ENCODE results near the gene IKZF5. TPM values are rescaled to one million over a fixed set of nuclear protein-coding genes. Genes with fewer than 3 reads are reported as not detected.

Gene IKZF5
- total and polyA plus RNA-seq, 2 experiments from 2014 or later, result 6.9 to 10.5 TPM

- no peaks in the 10 kb centered on the region for H3K27me3 Mint-ChIP-seq (ENCODE audit: insufficient read depth, low read depth, poor library complexity)
- Histone ChIP-seq H4K20me1 (replicated peaks; ENCODE audit: insufficient read depth) (peaks cover 11% of the 10 kb centered on the region; the same call in 1 of the 2 replicates), H3K27ac (ENCODE audit: low read depth) (no peak overlapping the region), H3K9me2 (ENCODE audit: insufficient read depth) (no peaks in the 10 kb centered on the region), H3F3A (replicated peaks; ENCODE audit: low read depth) (no peaks in the 10 kb centered on the region), H2AFZ (no peak overlapping the region), H3K79me2 (replicated peaks; ENCODE audit: insufficient read depth) (peaks cover under 1% of the 10 kb centered on the region; the same call in 1 of the 2 replicates), H3K4me3 (no peak overlapping the region), H3K27me3 (ENCODE audit: insufficient read depth) (no peaks in the 10 kb centered on the region), H3K36me3 (ENCODE audit: insufficient read depth) (peaks cover 3% of the 10 kb centered on the region; the same call in 1 of the 2 replicates), H3K4me1 (ENCODE audit: insufficient read depth) (no peaks in the 10 kb centered on the region), H3K4me2 (no peak overlapping the region)
- peaks cover 16% of the 10 kb centered on the region for H3K36me3 Mint-ChIP-seq (ENCODE audit: low read depth)
- TF ChIP-seq CREB1 (CRISPR knock-in tag; IDR thresholded peaks at IDR 0.05; ENCODE audit: low read depth) (no peak), ETS1 (IDR thresholded peaks at IDR 0.05) (no peak), POLR2AphosphoS5 (IDR thresholded peaks at IDR 0.05; ENCODE audit: low read depth) (no peak), EZH2phosphoT487 (IDR thresholded peaks at IDR 0.05; ENCODE audit: unreplicated experiment) (no peak), ZNF331 (CRISPR knock-in tag; IDR thresholded peaks at IDR 0.05; ENCODE audit: low read depth) (no peak), CTCF (conservative IDR thresholded peaks at IDR 0.05; ENCODE audit: low read depth in 2 of 2) (no peak), ZNF462 (CRISPR knock-in tag; IDR thresholded peaks at IDR 0.05) (no peak), ZNF114 (CRISPR knock-in tag; IDR thresholded peaks at IDR 0.05) (no peak)
- ATAC-seq (no peak), DNase-seq (ENCODE audit: low spot score) (no peak)
- H3K4me3 Mint-ChIP-seq, result no peak overlapping the region
- H3K4me1 Mint-ChIP-seq, result no peaks in the 10 kb centered on the region
- H3K9me3 Mint-ChIP-seq, result no peaks in the 10 kb centered on the region
- no peak overlapping the region for H3K27ac Mint-ChIP-seq
Measured at GRCh38 chr10:122993797-122994336, 14.7 kb downstream of the IKZF5 start.

Measured in GM23338 (cell line).